NOMO-1 (cell line): ENCODE measurements around the gene KRT79.

Experiments
- DNase-seq, 2 experiments: peaks; one replicate each; lab custom pipeline; 2025; ENCODE audit not compliant: unreplicated experiment in 2 of 2; lab: John Stamatoyannopoulos, UW

The KRT79 gene

DNA sequence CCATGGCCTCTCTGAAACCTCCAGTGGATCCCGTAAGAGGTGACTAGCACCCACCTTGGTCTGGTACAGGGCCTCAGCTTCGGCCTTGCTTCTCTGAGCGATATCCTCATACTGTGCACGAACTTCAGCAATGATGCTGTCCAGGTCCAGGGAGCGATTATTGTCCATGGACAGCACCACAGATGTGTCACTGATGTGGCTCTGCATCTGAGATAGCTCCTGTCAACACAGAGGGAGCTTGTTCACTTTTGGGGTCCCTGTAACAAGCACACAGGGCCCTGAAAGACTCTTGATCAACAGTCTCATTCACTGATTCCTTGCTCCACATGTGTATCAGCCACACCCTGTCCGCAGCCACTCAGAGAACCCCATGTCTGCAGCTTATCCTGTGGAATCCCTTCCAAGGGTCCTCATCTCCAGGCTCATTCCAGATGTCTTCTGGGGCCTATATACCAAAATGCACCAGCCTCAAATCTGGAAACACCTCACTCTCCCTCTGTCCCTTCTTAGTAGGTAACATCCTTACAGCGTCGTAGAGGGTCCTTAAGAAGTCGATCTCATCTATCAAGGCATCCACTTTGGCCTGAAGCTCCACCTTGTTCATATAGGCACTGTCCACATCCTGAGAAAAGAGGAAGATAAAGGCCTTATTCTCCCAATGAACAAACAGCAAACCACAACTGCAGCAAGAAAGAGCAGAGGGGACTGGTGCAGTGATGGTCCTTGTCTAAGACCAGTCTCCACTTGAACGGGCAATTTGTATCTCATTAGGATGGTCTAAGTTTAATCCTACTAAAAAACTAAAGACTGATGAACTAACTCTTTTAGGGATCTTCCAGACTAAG, 41.7 kb downstream of the KRT79 start:
- DNase-seq, result no peak

DNA sequence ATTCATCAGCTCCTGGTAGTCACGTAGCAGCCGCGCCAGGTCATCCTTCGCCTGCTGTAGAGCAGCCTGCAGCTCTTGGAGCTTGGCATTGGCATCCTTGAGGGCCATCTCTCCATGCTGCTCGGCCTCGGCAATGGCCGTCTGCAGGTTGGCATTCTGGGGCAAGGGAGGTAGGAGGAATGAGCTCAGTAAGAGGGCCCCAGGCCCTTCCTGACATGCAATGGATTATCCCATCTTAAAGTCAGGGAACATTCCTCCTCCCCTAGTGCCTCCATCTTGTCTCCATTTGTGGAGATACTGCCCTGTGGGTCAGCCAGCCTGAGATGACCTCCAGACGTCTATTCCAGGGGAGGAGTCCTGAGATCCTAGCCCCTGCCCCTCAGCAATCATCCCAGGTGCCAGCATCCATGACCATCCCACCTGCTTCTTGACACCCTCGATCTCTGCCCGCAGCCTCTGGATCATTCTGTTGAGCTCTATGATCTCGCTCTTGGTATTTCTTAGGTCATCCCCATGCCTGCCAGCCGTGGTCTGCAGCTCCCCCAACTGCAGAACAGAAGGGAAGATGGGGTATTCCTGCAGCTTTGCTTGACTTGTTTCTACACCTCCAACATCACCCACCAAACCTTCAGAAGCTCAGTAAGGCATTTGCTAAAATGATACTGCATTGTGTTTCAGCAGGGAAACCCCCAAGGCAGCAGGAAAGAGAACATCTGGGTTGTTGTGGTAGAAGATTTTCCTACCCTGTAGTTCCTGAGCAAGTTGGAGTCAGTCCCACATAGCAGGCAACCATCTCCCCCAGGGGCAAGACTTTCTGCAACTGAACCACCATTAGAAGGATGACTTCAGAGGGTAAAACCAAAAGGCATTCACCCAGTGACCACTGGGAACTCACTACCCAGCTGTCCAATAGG, 42.6 kb downstream of the KRT79 start:
- no peak for DNase-seq

DNA sequence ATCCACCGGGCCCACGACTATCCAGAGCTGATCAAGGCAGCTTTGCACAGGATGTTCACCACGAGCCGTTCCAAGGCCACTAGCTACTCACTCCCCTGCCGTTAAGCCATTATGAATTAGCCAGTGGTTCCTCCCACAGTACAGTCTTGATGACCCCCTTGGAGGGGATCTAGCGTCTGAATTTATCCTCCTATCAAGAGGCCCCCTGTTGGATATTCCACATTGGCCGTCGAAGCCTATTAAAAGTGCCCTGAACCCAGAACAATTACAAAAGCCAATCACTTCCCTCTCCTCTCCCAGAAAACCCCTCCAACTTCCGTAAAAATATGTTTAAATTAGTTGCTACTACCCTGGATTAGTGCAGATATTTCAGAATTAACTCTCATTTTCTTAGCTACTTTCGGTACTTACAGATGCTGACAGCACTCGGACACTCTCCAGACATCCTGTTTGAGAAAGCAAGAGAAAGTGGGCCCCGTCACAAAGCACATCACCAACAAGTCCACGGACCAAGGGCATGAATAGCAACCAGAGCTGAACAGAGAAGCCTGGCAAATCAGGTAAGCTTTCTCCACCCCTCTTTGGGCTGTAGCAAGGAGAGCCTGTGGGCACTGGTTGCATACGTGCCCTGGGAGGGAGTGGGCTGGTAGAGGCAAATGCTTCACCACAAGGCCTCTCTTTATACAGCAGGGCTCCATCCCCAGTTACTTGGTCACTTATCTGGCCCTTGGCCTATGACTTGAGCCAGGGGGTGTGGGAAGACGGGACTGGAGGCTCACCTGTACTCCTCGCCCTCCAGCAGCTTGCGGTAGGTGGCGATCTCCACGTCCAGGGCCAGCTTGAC, 43.5 kb downstream of the KRT79 start:
- DNase-seq, result no peak

DNA sequence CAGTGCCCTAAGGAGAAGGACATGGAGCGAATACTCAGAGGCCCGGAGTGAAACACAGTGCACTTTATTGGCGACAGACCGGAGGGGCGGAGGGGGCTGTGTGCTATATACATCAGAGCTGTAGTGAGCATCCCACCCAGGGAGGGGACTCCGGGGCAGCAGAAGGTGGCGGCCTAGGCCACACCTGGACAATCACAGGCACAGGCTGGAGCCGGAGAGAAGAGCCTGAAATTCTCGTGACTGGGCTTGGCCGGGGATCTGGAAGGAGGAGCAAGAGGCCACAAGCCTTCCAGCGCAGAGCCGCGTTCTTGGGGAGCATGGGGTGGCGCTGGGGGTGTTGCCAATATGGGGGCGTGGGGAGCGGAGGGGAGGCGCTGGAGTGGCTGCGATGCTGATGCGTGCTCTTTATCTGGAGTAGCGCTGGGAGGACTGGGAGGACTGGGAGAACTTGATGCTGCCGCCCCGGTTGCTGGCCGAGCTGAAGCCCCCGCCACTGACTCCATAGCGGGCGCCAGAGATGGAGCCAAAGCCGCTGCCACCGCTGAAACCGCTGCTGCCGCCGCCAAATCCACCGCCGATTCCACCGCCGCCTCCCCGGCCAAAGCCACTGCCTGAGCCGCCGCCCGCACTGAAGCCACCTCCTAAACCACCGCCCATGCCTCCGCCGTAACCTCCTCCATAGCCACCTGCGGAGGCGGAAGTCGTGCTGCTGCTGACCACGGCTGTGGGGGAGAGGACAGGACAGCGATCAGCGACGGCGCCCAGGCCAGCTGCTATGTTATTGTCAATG, 44.3 kb downstream of the KRT79 start:
- DNase-seq, result no peak

DNA sequence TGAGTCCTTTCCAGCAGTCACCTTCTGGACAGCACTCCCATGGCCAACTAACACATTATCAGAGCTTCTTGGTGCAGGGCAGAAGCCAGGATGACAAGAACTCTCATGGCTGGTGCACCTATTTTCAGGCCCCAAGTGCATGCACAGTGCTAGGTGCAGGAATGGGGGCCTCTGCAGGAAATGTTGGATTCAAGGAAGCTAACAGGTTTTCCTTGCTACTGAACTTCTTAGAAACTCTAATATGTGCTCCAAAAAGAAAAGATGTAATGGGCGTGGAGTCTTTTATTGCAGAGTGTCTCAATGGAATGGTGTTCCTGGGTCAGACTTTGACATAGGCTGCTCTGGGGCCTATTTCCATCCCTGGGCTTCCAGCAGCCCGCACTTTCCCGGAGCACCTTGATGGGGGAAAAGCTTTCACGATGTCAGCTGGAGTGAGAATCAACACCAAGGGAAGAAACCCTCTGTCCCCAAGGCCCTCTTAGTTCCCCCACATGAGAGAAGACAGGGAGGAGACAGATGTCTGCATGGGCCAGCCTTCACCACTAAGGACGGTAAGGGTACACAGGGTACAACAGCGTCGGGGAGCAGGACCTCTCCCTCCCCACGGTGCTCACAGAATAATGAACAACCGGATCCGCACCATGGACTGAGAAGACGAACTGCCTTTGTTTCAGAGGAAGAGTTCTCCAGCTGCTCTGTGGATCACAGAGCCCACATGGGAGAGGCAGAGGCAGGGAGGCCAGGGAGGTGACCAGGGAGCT, 45.1 kb downstream of the KRT79 start:
- DNase-seq, result no peak

DNA sequence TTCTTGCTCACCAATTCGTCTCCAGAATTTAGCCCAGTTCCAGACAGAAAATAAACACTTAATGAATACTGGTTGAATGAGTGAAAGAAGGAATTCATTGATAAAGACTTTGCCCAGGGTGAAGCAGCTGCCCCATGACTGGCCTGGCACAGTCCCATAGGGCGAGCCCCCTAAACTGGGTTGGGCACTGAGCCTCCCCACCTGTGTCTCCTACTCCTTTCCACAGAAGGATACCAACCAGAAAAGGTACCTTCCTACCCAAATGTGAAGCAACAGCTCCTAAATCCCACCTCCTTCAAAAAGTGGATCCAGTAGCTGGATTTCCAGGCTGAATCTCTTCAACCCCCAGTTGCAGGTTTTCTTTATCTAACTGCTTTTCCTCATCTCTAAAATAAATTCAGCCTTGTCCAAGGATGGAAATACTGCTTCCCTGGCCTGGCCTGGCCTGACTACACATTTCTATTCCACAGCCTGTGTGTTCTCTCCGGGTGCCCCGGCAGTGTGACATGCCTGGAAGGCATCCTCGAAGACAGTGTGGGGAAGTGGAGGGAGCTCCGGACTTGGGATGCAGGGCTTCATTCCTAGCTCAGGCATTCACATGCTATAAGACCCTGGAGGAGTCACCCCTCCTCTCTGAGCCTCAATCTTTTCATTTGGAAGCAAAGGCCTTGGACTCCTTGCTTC, 45.8 kb downstream of the KRT79 start:
- no peak for DNase-seq

DNA sequence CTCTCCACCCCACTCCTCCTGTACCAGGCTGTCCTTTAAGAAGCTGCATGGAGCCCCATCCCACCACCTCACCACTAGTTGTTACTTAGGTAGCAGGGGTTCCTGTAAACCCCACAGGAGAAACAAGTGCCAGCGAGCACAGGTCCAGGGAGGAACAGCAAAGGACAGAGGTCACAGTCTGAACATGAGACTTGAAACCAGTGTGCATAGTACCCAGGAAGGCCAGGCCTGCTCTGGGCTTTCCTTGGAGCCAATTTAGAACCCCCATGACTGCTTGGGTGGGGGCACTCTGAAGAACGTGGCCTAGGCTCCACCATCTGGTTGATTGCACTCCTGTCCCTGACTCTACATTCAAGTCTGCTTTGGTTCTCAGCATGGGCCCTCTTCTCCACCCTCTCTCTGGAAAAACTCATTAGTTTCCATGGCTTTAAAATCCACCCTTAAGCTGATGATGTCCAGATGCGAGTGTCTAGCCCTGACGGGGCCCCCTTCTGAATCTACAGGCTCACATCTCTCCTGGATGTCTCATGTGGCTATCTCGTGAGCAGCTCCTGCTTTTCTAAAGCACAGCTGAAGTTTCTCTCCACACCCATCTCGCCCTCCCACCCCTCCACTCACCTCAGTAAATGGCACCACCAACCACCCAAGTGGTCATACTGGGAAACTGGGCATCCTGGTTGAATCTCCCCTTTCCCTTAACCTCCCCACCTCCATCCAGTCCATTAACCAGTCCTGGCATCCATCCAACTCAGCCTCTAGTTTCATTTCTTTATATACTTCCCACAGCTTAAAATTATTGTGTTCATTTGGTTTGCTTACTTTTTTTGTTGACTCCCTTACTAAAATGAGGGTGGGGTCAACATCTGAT, 46.6 kb downstream of the KRT79 start:
- DNase-seq, result no peak

DNA sequence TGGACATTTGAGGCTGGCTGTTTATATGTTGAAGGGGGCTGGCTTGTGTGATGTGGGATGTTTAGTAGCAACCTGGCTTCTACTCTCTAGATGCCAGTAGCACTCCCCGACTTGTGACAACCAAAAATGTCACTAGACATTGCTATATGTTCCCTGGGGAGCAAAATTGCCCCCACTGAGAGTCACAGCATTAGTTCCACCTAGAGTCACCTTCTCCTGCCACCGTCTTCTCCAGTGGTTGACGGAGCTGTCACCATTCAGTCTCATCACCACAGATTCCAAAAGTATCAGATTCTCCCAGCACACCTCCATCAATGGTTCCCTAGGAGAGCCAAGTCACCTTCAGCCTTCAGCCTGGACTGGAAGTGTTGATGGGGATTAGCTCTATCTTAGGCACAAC, 49.2 kb downstream of the KRT79 start:
- DNase-seq, result no peak

DNA sequence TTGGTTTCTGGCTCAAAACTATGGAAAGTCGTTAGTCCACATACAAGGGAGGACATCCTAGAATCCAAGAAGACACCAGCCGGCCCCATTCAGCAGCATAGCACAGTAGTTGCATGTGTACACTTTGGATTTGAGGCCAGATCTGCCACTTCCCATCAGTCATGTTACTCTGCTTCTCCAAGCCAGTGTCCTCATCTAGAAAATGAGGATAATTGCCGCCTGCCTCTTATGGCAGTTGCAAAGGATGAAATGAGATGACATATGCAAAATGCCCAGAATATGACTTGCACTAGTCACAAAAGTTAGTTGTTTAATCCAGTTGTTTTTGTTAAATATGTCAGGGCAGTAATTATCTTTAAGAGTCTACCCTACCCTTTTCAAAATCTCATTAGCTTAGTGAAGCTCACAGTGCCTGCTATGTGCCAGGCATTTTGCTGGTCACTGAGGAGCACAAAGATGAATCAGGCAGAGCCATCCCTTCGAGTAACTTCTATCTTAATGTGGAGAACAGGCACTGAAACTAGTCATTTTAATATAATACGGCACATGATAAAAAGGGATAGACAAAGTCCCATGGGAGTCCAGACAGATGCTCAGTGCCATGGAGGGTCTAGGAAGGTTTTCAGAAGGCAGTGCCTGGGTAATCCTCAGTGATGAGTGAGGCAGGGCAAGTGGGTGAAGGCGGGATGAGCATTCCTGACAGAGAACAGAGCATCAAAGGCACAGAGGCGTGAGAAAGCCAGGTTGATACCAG, 50.4 kb downstream of the KRT79 start:
- DNase-seq, result no peak

DNA sequence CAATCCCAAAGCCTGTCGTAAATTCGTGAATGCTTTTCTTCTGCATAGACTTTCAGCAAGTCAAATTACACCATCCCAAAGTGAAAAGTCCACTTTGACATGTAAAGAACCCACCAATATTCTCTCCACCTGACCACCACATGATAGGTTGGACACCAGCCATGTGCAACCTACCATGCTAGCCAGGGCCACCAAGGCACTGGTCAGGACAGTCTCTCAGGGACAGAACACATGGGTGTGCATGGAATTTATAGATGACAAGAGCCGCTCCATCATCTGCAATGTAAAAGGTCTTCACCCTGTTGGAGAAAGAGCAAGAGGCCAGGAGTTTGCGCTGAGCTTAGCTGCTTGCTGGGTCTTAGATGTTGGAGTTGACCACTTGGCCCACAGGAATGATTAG, 51.6 kb downstream of the KRT79 start:
- no peak for DNase-seq

DNA sequence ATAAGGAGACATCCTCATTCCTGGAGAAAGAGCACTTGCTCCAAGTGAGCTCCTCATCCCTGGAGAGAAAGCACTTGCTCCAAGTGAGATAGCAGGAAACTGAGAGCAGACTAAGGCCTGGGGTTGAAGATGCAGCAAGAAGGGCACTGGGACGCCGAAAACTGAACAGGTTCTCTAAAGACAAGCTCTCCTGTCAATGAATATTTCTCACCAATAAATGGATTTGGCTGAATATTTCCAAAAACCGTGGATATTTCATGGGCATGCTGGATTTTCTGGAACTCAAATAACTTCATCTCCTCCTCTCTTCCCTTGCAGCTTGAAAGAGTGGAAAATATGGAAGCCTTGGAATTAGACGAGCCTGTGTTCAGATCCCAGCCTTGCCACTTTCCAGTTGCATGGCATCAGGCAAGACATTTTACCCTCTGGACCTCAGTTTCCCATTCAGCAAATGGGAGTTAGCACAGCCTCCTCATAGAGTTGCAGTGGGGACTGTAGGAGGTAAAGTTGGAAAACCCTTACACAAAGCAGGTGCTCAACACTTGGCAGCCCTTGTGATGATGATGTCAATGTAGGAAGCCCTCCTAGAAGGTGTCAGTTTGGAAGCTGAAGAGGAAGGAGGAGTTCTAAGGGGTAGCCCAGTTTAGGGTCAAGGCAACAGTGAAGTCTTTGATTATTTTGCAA, 52.6 kb downstream of the KRT79 start:
- DNase-seq, result no peak

DNA sequence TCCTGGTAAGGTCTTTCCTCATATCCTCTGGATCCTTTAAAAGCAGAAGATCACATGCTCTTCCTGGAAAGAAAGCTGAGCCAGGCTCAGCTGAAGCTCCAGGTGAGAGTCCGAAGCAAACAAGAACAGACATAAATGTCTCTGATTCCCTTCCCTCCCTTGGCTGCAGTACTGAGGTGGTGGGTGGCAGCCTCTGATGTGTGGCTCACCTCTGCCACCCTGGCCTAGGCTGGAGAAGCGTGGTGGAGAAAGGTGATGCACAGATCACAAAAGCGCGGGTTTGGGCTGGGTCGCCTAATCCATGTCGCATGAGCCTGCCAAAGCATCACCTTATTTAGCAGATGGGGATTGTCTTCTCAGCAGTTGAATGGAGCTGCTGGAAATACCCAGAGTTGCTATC, 54.2 kb downstream of the KRT79 start:
- DNase-seq, result no peak

DNA sequence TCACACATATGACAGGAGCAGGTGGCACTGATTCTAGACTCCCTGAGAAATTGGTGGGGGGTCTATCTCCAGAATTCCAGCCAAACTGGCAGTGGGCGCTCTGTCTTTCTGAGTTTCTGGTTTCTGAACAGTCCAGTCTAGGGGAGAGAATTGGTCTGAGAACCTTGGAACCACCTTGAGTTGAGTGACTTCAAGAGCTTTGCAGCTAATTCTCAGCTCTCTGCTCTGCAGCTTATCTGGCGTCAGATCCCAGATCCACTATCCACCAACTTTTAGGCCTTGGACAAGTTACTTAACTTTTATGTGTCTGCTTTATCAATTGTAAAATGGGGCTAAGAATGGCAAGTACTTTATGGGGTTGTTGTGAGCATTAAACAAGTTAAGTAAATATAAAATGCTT, 55.3 kb downstream of the KRT79 start:
- no peak for DNase-seq

DNA sequence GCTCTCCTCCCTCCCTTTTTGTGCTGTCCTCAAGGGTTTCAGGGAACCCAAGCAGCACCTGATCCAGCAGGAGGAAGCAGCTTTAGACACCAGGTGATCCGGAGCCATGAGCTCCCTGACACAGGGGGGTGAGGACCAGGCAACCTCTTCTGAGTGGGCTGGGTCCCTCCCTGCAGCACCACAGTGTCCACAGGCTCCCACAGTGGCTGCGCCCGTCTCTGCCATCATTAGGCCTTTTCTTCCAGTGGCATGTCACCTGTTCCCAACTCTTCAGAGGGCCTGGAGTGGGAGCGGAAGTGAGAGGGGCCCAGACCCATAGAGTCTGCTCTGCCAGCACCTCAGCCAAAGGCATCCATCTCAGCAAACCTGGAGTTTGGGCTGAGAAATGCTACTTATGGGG, 56.5 kb downstream of the KRT79 start:
- DNase-seq, result no peak

DNA sequence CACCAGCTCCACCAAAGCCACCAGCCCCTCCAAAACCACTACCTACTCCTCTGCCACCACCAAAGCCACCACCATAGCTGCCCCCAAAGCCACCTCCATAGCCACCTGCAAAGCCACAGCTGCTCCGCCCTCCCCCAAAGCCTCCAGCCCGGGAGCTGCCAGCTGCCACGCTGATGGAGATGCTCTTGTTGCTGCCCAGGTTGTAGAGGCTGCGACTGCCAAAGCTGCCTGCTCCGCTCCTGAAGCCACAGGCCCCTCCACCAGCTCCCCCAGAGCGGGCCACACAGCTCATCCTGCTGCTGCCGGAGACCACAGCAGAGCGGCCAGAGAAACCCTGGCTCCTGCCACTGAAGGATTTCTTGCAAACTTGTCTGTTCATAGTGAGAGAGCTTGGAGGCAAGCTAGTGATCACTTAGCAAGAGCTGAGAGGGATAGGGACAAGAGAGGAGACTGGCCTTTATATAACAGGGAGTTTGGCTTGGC, 57.2 kb downstream of the KRT79 start, which contains the start of gene KRT76:
KRT76 (minus strand) TSS at position 433 of the 483 bp plus-strand sequence; CDS start at position 379, 54 bp downstream.
- DNase-seq, result no peak

DNA sequence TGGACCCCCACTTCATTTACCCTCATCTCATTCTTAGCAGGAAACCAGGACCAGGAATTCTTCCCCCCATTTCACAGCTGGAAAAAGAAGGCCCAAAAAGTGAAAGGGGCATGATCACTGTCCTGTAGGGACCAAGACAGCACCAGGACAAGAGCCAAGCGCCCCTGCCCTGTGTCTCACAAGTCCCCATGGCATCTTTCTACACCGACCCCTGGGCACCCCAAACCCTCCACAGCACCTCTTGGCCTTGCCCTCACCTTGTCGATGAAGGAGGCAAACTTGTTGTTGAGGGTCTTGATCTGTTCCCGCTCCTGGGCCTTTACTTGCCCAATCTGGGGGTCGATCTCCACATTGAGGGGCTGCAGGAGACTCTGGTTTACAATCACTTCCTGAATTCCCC, 57.7 kb downstream of the KRT79 start:
- no peak for DNase-seq
